Measurements from ENCODE around the gene ERCC1.

The ERCC1 gene

DNA sequence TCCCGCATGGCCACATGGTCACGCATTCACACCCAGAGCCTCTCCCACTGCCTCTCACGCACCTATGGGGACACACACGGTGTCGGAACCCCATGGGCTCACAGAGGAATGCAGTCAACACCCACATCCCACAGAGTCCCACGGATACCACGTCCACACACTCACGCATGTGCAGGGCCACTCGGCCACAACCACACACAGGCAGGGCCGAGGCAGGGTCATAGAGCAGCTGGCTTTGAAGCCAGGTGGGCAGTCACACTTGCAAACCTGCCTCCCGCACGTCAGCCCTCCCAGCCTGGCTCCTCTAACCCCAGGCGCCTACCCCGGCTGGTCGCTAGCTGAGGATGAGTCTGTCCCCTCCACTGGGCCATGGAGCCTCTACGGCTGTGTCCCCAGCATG, 61.4 kb downstream of the ERCC1 start:
- DNase-seq = no peak

GRCh38 chr19:45361608-45362007, 62.1 kb downstream of the ERCC1 start:
- DNase-seq = no peak

- DNase-seq = no peak
Measured at GRCh38 chr19:45358213-45358792, 65.4 kb downstream of the ERCC1 start.

DNA sequence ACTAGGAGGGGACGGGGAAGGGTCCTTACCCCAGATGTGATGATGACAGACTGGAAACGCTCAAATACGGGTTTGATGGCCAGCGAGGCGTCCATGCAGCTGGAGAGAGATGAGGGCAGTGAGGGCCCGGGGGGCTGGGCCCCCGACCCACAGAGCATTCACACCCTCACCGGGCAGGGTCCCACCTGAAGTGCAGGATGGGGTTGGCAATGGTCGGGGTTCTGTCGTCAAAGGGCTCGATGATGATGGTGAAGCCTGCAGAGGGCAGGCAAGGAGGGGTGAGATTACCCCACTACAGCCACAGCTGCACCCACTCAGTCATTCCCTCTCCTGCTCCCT, 66.3 kb downstream of the ERCC1 start:
- no peak for DNase-seq
